Measurements from ENCODE around the gene KLHDC4.
A peak's percentile ranks its signal among the peaks of the same experiment; 100 is the strongest.
"Not testable (repeated sequence)": the region's sequence is repeated elsewhere in the genome, so short reads cannot be mapped to it uniquely, and the experiment has no call there.

KLHDC4 gene

DNA sequence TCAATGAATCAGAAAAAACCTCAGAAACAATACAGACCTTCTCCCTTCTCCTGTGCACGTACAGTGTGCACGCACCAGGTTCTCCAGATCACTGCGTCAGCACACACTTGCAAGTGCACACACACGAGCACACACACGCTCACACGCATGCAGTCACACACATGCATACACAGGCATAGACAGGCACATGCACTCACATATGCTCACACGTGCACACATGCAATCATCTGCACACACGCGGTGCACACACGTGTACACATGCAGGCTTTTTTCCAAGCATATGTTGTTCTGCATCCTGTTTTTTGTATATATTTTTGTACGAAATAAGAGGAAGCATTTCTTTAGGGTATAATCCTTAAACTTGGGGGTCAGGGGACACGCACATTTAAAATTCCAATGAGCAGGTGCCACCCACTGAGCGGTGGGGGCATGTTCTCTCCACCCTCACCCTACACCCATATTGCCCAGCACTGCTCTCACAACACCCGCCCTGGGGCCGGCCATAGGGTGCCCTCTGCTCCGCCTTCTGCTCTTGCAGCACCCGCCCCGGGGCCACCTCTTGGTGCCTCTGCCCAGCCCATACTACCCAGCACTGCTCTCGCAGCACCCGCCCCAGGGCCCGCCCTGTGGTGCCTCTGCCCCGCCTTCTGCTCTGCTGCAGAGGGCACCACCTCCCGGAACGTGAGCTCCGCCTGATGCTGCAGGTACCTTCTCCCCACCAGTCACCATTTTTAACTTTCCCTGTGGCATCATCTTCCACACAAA, 20.9 kb downstream of the KLHDC4 start:
- DNase-seq (ENCODE audit: low spot score): no peak
- no peak for FAIRE-seq

- no peak for FAIRE-seq
- DNase-seq (ENCODE audit: low spot score): no peak
These were observed 22.9 kb downstream of the KLHDC4 start for GRCh38 chr16:87742781-87743490.

GRCh38 chr16:87741700-87742415, 23.9 kb downstream of the KLHDC4 start:
- FAIRE-seq (no peak), DNase-seq (ENCODE audit: low spot score) (no peak)

GRCh38 chr16:87740909-87741424, 24.8 kb downstream of the KLHDC4 start:
- DNase-seq (ENCODE audit: low spot score) (no peak), FAIRE-seq (no peak)

DNA sequence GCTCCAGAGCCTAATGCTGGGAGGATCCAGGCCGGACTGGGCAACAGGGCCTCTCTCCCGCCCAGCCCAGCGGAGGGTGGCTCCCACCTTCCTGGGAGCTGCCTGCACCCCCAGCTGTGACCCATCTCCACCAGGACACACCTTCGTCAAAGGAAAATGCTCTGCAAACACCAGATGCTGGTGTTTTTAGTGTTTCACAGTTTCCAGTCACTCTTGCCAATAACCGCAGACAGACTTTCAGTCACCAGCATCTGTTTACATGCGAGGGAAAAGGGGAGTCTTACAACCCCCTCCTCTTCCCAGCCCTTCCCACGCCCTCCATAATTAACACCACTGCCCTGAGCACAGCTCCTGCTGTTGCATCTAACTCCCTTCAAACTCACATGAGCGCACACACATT, 25.3 kb downstream of the KLHDC4 start:
- FAIRE-seq: no peak
- DNase-seq (ENCODE audit: low spot score): no peak

GRCh38 chr16:87739801-87740200, 26.0 kb downstream of the KLHDC4 start:
- FAIRE-seq (no peak), DNase-seq (ENCODE audit: low spot score) (no peak)

- DNase-seq (ENCODE audit: low spot score) (no peak), FAIRE-seq (no peak)
These were observed 29.8 kb downstream of the KLHDC4 start for GRCh38 chr16:87736008-87736382.

- no peak for DNase-seq (ENCODE audit: low spot score)
- FAIRE-seq: no peak
These were observed 30.3 kb downstream of the KLHDC4 start for GRCh38 chr16:87735270-87736007.

- no peak for DNase-seq (ENCODE audit: low spot score)
- FAIRE-seq: no peak
These were observed 31.1 kb downstream of the KLHDC4 start for GRCh38 chr16:87734644-87735043.

- no peak for FAIRE-seq
- DNase-seq (ENCODE audit: low spot score): no peak
These were observed 32.6 kb downstream of the KLHDC4 start for GRCh38 chr16:87733190-87733589.

DNA sequence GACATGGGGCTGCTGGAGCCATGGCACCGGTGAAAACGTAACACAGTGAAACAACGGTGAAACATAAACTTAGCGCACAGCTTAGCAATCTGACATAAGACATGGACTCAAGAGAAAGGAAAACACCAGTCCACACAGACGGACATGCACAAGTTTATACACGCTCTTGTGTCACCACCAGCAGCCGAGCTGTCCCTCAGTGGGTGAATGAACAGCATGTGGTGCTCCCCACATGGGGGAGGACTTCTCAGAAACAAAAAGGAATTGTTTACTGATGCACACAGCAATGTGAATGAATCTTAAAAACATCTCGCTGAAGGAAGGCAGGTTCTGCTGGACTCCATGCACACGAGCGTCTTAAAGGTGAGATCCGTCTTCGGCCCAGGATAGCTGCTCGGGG, 34.2 kb downstream of the KLHDC4 start:
- no peak for DNase-seq (ENCODE audit: low spot score)
- no peak for FAIRE-seq

DNA sequence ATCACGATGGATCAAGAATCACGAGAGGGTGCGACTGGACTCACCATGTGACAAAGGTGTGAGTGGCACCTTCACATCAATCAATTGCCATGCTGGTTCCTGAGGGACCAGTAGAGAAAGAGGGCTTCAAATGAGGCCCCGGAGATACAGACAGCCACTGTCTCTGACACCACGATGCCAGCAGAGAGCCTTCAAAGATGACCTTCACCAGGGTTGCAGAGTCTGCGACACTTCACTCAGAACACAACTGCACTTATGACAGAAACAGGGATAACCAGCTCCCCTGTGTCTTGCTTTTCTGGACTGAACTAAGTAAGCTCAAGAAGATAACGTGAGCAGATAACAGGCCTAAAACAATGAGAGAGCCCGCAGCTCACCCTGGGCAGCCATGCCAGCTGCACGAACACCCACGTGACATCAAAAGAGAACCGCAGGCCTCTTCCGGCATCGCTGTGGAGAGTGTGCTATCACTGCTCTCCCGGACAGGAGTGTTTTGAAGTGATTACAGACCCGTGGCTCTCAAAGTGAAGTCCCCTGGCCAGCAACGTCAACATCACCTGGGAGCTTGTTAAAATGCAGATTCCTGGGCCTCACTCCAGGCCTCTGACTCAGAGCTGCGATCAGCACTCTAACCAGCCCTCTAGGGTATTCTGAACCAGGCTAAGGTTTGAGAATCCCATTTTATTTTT, 36.4 kb downstream of the KLHDC4 start:
- FAIRE-seq (no peak), DNase-seq (ENCODE audit: low spot score) (no peak)

GRCh38 chr16:87728026-87728425, 37.8 kb downstream of the KLHDC4 start:
- no peak for FAIRE-seq
- peak; percentile 10 for DNase-seq (ENCODE audit: low spot score)

DNA sequence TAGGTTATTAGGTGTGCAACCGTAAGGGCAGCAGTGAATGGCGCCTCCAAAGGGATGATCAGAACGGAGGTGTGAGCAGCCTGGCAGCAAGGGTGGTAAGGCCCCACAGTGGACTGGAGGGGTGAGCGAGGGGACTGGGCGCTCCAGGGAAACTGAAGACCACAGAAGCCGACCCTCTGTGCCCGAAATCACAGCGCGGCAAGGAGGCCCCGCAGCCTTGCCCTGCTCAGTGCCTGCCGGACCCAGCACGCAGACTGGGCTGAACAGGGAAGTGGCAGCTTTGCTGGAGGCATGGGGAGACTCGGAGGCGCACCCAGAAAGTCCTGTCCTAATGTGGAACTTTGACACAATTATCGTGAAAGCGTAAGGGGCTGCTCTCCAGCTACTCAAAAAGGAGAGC, 38.4 kb downstream of the KLHDC4 start:
- FAIRE-seq: no peak

GRCh38 chr16:87726577-87726976, 39.2 kb downstream of the KLHDC4 start:
- DNase-seq (ENCODE audit: low spot score); FAIRE-seq: not testable (repeated sequence)

More for the DNA sequence above, 38.4 kb downstream of the KLHDC4 start:
- DNase-seq (ENCODE audit: low spot score): no peak

DNA sequence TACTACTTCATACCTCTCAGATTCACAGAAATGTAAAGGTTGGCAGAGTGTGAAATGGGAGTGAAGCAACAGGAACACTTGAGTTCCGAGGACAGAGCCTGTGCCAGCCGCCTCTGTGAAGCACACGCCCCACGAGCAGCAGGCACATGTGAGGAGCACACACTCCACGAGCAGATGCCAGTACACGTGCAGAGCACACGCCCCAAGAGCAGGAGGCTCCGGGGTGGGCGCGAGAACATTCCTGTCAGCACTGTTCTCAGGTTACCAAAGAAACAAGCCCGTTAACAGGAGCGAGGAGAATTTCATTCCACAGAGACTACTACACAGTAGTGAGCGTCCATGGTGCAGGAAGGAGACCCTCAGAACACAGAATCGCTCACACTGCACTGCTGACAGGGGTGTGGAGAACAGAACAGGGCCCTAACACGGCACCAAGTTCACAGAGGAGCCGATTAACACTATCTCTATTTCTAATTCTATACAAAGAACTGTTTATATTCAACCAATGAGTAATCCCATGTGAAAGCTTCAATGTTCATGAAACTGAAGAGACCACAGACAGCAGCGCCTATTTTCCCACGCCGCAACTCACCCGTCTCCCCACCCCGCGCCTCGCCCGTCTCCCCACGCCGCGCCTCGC, 40.1 kb downstream of the KLHDC4 start:
- no peak for FAIRE-seq
- no peak for DNase-seq (ENCODE audit: low spot score)

DNA sequence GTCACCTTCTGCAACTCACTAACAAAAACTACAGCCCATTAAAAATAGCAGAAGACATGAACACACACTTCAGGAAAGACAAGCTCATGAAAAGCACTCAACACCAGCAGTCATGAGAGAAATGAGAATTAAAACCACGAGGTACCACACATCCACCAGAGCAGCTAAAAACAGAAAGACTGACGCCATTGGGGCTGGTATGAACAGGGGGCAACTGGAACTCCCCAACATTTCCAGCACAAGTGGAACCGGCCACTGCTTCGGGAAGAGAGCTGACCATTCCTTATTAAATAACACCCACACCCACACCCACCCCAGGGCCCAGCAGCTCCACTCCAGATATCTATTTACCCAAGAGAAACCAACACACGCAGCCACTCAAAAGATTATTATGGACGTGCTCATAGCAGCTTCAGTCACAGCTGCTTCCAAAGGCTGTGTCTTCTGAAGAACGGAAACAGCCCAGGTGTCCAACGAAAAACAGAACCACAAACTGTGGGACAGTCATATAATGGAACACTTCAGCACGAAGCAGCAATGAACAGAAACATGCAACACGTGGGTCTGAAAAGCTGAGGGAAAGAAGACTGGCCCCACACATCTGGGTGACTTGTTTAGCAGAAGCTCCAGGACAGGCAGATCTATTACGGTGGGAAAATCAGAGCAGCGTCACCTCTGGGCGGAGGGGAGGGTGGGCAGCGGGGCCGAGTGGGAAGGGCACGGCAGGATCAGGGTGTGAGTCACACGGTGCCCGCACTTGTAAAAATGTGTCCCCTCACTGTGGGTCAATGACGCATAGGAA, 41.1 kb downstream of the KLHDC4 start:
- DNase-seq (ENCODE audit: low spot score): no peak
- FAIRE-seq: no peak

DNA sequence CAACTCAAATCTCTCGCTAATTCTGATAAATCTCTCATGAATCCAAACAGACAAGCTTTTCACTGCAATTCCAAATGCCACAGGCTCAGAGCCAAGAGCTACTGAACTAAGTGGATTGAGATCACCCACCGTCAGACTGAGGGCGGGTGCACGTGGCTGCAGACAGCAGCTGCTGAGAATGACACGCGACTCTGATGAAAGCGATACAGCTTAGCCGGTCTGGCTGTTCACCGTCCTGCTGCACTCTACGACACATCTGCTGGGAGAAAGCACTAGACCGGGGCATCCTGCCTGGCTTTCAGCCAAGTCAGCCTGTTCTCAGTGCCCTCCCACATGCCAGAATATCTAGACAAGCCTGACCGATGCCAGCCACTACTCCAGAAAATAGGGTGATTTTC, 42.6 kb downstream of the KLHDC4 start:
- peak; percentile 89 for FAIRE-seq

GRCh38 chr16:87722590-87723225, 43.1 kb downstream of the KLHDC4 start:
- DNase-seq (ENCODE audit: low spot score): no peak
- FAIRE-seq: no peak

More for the DNA sequence above, 42.6 kb downstream of the KLHDC4 start:
- peak; percentile 93 for DNase-seq (ENCODE audit: low spot score)

Measured in RCC 7860 (cell line).